Measurements from ENCODE around the gene B4GALT4.

- TF ChIP-seq, protein P1, sequence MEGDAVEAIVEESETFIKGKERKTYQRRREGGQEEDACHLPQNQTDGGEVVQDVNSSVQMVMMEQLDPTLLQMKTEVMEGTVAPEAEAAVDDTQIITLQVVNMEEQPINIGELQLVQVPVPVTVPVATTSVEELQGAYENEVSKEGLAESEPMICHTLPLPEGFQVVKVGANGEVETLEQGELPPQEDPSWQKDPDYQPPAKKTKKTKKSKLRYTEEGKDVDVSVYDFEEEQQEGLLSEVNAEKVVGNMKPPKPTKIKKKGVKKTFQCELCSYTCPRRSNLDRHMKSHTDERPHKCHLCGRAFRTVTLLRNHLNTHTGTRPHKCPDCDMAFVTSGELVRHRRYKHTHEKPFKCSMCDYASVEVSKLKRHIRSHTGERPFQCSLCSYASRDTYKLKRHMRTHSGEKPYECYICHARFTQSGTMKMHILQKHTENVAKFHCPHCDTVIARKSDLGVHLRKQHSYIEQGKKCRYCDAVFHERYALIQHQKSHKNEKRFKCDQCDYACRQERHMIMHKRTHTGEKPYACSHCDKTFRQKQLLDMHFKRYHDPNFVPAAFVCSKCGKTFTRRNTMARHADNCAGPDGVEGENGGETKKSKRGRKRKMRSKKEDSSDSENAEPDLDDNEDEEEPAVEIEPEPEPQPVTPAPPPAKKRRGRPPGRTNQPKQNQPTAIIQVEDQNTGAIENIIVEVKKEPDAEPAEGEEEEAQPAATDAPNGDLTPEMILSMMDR (IDR thresholded peaks at IDR 0.05), result no peak
- no peak for TF ChIP-seq POLR2A (IDR thresholded peaks at IDR 0.05)
- TF ChIP-seq EP300 (IDR thresholded peaks at IDR 0.05), result no peak
Measured at GRCh38 chr3:119238363-119238762, 2.3 kb downstream of the B4GALT4 start.
